ENCODE measurements around the gene NEURL1B.
"Not testable (repeated sequence)": the region's sequence is repeated elsewhere in the genome, so short reads cannot be mapped to it uniquely, and the experiment has no call there.

NEURL1B gene

GRCh38 chr5:172635038-172635437 lies 6.0 kb upstream of the NEURL1B start:
- DNase-seq: no peak

- DNase-seq: no peak
Measured at GRCh38 chr5:172636279-172637050, 4.6 kb upstream of the NEURL1B start.

- no peak for DNase-seq
Measured at GRCh38 chr5:172637110-172637580, 3.9 kb upstream of the NEURL1B start.

- DNase-seq: no peak
Measured at GRCh38 chr5:172637740-172638139, 3.3 kb upstream of the NEURL1B start.

- DNase-seq: no peak
Measured at GRCh38 chr5:172638209-172638768, 2.8 kb upstream of the NEURL1B start.

GRCh38 chr5:172640139-172640538 lies 924 bp upstream of the NEURL1B start:
- no peak for DNase-seq

GRCh38 chr5:172641359-172642050 lies 442 bp downstream of the NEURL1B start:
- DNase-seq: no peak

- DNase-seq: no peak
Measured at GRCh38 chr5:172642051-172642409, 967 bp downstream of the NEURL1B start.

GRCh38 chr5:172642486-172642885 lies 1.4 kb downstream of the NEURL1B start:
- DNase-seq: no peak

GRCh38 chr5:172642926-172643871 lies 2.1 kb downstream of the NEURL1B start:
- no peak for DNase-seq

- DNase-seq: no peak
Measured at GRCh38 chr5:172644266-172644665, 3.2 kb downstream of the NEURL1B start.

GRCh38 chr5:172644711-172645110 lies 3.6 kb downstream of the NEURL1B start:
- DNase-seq: no peak

GRCh38 chr5:172645271-172646055 lies 4.4 kb downstream of the NEURL1B start:
- no peak for DNase-seq

GRCh38 chr5:172646716-172647285 lies 5.7 kb downstream of the NEURL1B start:
- DNase-seq: no peak

- DNase-seq: no peak
Measured at GRCh38 chr5:172647352-172648012, 6.4 kb downstream of the NEURL1B start.

GRCh38 chr5:172648013-172648381 lies 6.9 kb downstream of the NEURL1B start:
- DNase-seq: no peak

GRCh38 chr5:172648755-172649154 lies 7.7 kb downstream of the NEURL1B start:
- DNase-seq: no peak

- DNase-seq: not testable (repeated sequence)
Measured at GRCh38 chr5:172656496-172656895, 15.4 kb downstream of the NEURL1B start.

- not testable (repeated sequence) for DNase-seq
Measured at GRCh38 chr5:172657524-172658233, 16.6 kb downstream of the NEURL1B start.

- DNase-seq: no peak
Measured at GRCh38 chr5:172658391-172658790, 17.3 kb downstream of the NEURL1B start.

Data from stimulated activated naive CD4-positive, alpha-beta T cell (primary cell).